GM10266 (cell line): ENCODE measurements around the gene HS3ST3A1.

ENCODE experiments used
- DNase-seq: peaks from one replicate; pipeline ENCODE4 v3.0.0; 2012; ENCODE audit errors: extremely low spot score
- TF ChIP-seq, protein P1 (sequence below): IDR thresholded peaks from 2 replicates; pipeline ENCODE4 v1.5.1; 2012; ENCODE audit warnings: mild to moderate bottlenecking, low read depth; ENCODE audit not compliant: control insufficient read depth, insufficient read depth; ENCODE audit errors: missing control alignments

Gene HS3ST3A1

DNA sequence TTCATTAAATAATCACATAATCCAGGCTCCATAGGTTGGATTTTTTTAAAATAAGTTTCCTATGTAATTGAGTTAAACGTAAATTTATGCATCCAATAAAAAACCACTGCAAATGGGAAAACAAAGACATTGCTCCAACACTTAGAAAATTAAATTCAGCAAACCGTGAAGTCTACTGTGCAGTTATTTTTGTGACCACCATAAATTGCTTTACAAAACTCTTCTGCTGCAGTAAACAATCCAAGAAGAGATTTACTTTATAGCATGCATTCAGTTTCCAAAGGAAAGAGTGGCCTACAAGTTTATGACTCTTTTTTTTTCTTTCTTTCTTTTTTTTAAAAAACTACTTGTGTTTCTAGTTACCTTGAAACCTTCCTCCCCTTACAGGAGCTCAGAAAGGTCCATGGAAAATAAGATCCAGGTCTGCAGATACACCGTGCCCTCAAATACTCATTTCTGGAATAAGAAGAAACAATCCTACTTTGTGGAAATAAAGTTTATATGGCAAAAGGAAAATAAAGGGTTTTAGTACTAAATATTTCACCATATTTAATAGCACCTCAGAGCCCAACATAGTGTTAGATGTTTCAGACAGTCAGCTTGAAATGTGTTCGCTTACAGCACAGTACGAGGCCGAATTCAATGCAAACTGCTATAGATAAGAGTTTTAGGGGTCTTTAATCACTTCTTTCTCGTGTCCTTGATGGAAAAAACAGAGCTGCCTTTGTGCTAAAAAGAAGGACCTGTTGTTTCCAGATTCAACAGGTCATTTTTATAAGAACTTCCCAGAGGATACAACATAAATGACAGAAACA lies 3.2 kb downstream of the HS3ST3A1 start:
- DNase-seq = no peak
- TF ChIP-seq, protein P1, sequence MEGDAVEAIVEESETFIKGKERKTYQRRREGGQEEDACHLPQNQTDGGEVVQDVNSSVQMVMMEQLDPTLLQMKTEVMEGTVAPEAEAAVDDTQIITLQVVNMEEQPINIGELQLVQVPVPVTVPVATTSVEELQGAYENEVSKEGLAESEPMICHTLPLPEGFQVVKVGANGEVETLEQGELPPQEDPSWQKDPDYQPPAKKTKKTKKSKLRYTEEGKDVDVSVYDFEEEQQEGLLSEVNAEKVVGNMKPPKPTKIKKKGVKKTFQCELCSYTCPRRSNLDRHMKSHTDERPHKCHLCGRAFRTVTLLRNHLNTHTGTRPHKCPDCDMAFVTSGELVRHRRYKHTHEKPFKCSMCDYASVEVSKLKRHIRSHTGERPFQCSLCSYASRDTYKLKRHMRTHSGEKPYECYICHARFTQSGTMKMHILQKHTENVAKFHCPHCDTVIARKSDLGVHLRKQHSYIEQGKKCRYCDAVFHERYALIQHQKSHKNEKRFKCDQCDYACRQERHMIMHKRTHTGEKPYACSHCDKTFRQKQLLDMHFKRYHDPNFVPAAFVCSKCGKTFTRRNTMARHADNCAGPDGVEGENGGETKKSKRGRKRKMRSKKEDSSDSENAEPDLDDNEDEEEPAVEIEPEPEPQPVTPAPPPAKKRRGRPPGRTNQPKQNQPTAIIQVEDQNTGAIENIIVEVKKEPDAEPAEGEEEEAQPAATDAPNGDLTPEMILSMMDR = no peak

DNA sequence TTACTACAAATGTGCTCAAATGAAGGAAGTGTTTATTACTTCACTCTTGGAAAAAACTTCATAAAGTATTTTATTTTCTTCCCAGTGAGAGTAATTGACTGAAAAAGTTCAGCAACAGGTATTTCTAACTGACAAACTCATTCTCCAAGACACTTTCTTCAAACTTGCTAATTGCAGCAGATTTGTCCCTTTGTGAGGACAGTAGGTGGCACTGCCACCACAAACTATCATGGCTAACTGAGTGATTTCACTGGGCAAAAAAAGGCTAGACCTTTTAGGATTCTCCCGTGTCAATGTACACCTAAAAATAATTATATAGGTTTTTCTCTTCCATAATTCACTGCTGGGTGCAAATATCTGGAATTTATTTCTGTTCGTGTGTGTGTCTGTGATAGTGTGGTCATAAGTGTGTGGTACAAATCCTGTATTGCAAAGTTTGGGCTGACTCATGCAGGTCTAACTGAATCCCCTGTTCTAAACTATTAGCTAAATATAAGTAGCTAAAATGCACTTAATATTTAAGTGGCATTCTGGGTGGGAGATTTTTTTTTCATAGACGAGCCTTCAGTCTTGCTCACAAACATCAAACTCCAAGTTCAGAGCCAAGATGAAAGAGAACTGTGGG lies 3.9 kb downstream of the HS3ST3A1 start:
- peak; percentile 58 for DNase-seq
- TF ChIP-seq, protein P1 = peak; percentile 65

DNA sequence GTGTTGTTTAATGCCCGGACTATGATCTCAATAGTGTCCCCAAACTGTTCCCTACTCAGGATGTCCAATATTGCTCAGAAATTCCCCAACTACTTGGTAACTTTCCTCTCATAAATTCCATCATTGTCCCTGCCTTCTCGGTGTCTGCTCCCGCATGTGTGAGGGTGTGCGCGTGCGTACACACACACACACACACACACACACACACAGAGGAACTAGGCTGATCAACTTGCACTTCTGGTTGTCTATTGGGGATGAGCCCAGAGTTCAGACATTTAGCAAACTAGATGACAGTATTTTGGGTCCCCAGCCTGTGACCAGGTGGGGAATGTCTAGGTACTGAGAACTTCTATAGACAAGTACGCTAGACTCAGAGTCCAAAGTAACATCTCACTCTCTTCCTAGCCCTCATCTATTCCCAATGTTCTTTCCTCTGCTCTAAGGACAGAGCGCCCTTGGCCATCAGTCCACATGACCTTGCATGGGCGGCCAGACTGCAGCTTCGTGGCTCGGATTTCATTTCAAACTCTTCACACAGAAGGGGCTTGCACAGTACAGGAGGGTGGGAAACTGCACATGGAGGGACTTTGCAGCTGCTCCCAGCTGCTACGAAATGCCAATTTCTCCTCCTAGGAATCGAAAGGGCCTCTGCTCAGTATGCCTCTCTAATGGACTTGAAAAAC lies 5.3 kb downstream of the HS3ST3A1 start:
- DNase-seq = no peak
- TF ChIP-seq, protein P1 = no peak

DNA sequence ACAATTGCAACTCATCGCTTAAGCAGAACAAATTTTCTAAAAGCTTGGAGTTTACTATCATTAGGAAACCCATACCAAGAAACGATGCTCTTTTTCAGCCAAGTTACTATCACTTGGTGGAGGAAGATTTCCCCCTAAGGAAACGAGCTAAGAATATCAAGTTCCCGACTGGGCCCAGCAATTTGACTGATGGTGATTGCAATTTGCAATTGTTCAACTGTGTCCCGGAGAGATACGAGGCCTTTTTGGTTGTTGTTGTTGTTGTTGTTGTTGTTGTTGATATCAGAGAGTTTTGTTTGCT lies 6.2 kb downstream of the HS3ST3A1 start:
- TF ChIP-seq, protein P1 = no peak
- no peak for DNase-seq

DNA sequence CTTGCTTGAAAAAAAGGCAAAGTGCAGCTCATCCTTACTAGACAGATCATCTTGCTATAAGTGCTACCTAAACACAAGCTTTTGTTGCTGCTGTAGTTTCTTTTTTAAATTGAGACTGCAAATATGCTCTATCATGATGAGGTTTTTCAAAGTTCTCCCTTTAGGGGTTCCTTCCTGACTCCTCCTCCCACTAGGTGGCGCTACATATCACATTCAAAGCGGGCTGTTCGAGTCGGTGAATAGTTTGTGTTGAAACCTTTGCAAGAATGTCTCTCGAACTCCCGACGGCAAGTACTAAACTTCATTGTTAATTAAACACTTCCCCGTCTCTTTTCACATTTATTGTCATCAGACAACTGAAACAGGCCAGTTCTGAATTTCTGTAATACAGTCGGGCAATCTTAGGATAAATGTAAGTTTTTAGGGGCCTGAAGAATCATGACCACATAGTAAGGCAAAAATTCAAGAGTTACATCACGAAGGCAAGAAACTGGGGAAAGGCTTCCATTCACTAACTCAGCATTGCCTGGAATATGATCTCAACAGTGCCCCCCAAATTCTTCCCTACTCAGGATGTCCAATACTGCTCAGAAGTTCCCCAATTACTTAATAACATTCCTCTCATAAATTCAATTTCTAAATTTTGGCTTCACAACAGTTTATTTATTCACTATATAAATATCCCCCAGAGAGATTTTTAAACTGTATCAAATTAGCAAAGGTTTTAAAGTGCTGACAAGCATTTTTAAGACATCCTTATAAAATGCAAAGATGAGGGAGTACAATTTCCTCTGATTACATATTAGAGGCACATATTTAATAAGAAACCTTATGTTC lies 6.7 kb downstream of the HS3ST3A1 start:
- peak; percentile 63 for DNase-seq
- TF ChIP-seq, protein P1 = peak; percentile 67

DNA sequence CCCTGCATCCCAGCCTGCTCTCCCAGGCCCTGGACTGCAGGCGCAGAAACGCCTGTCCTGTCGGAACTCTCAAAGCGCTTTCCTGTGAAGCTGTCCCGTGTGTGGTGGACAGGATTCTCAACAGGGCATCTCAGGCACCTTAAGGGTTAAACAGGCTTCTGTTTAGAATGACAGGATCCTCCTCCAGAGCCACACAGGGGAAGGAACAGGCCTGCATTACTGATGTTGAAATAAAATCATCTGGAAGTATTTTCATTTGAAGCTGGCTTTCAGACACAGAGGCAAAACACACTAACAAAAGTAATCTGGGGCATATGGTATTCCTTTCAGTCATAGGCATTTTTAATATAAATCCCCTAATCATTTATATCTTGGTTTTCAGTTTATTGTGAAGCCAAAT lies 7.4 kb downstream of the HS3ST3A1 start:
- no peak for DNase-seq
- TF ChIP-seq, protein P1 = no peak
